ENCODE measurements around the gene VCAN.

VCAN gene

GRCh38 chr5:83469075-83469474, 2.5 kb upstream of the VCAN start:
- DNase-seq = no peak

DNA sequence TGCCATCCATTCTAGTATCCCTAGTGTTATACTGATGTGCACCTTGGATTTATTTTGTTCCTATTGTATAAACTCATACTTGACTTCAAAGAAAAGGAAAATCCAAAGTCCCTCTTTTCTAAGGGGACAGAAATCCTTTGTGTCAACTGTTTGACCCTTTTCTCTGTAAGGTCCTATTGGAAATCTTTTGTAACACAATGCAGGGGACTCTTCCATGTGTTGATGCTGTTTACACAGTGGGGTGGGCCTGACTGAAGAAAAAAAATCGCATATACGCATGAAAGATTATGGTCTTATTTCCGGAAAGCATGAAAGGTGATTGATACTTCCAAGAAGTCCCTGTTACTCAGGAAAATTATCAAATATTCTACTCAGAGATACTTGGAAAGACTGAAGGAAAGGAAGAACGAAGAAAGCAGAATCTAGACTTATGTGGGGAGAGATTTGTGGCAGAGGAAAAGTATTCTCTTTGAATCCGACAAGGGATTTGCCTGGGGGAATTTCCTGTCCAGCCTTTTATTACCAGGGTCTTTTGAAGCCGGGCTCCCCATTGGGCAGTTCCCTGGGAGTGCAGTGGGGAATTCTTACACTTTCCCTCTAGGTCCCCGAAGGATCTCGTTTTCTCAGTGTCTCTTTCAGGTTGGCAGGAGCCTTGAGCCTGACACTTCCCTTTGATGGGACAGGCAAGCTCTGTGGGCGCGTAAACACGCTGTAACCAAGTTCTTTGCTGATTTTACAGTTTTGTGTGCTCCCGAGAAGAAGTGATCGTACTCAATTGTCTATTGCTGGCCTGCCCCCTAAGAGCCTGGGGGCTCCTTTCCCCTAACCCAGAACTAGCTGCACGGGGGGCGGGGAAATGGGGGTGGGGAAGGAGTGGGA, 779 bp upstream of the VCAN start:
- no peak for DNase-seq

GRCh38 chr5:83472213-83472507, 616 bp downstream of the VCAN start:
- no peak for DNase-seq

DNA sequence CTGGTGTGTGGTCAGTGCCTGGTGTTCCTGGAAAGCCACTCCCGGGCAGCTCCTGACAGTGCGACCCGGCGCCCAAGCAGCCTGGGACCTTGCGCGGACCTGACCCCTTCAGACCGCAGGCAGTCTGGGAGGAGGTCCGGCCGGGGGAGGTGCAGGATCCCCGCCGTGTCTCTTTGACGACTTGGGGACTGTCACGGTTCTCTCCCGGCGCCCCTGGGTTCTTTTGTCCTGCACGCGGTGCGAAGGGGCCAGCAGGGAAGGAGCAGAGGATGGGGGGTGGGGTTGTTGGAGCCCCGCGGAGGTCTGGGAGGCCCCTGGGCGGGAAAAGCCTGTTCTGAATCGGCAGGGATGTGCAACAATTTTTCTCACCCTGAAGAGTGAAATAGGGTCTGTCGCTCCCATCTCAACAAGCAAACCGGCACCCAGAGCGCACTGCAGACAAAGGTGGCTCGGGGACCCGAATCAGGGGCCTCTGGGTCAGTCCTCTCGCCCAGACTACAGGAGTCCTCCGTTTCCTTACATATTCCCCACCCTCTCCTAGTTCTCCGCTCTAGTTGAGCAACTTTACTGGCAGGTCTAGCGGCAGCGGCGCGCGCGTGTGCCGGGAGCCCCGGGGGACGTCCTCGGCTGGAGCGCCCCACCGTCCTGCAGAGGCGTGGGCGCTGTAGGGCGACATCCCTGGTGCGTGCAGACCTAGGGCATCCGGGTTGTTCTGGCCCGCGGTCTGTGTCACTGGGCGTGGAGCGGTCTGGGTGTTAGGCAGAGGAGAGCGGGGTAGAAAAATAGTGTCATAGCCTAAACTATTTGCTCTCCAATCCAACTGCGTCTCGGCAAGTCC, 1.2 kb downstream of the VCAN start:
- no peak for DNase-seq

- peak; percentile 57 to 62 for DNase-seq
Observed at GRCh38 chr5:83473346-83474160, 2.0 kb downstream of the VCAN start.

GRCh38 chr5:83474161-83474796, 2.7 kb downstream of the VCAN start:
- DNase-seq = no peak

DNA sequence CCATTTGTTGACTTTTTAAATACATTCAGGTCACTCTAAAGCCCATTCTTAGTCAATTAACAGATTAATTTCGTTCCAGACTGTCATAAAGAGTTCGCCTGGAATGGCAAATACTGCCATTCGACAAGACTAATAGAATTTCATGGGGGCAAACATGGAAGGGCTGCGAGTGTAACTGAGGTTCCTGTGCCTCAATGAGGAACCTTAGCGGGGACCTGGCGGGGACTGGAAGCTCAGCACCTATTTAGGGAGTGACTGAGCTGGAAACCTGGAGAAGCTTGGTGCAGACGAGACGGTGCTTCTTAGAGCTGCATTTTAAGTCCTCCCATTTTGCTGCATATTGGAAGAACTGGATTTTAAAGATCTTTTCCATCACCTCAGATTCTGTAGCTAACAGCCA, 3.4 kb downstream of the VCAN start:
- no peak for DNase-seq

GRCh38 chr5:83475391-83475863, 3.9 kb downstream of the VCAN start:
- no peak for DNase-seq

DNA sequence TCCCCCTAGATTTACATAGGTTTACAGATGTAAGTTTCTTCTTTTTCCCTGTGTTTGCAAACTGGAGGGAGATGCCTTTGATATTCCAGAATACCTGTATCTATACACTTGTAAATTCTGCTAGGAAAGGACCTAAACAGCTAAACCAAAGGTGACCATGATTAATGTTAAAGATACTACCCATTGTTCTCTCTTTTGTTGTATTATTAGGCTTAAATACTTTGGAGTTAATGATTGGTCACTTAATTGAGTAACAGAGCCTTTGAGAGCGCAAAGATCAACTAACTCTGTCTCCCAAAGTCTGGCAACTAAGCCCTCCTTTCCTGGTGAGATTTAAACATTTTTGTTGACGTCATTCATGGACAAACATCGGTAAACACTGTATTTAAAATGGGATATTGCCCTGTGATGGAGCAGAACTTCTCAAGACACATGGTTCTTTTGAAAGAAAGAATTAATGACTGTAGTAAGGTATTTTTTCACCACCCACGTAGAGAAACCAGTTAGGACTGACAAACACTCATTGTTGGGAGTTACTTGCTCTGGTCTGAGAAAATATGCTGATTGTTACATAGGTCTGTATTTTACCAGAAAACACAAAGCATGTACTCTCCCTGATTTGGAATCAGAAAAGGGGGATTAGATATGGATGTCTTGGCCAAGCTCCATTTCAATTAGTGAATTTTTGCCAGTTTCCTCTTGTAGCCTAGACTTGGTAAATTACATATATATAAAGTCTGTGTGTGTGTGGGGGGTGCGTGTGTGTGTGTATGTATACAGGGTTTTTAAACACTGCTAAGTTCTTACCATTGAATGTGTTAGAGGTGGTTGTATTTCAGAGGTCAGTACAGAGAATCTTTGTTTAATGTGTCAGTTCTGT, 4.6 kb downstream of the VCAN start:
- no peak for DNase-seq

DNA sequence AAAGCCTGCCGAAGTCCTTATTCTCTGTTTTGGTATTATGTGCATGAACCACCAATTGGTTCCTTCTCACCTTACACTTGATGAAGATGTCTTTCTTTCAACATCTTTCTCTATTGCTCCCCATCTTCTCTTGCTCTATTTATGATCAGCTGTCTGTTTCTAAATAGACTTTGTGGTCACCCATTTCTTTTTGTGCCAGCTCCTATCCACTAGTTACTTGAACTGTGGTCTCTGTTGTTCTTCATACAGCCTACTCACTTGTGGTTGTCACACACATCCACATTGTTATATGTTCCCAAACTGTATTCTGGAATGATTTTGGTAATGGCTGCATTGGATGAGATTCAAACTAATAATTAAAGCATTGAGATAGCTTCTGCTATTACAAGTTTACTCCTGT, 11.4 kb downstream of the VCAN start:
- DNase-seq = no peak

GRCh38 chr5:83484294-83484693, 12.8 kb downstream of the VCAN start:
- DNase-seq = no peak

DNA sequence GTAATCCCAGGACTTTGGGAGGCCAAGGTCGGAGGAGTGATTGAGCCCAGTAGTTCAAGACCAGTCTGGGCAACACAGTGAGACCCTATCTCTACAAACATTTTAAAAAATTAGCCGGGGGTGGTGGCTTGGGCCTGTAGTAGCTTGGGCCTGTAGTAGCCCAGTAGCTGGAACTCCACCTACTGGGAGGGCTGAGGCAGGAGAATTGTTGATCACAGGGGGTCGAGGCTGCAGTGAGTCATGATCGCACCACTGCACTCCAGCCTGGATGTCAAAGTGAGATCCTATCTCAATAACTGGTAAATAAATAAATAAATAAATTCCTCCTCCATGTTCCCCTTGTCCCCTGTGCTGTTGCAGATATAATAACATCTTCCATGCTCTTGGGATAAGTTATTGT, 14.3 kb downstream of the VCAN start:
- no peak for DNase-seq

GRCh38 chr5:83487155-83487554, 15.6 kb downstream of the VCAN start:
- no peak for DNase-seq

DNA sequence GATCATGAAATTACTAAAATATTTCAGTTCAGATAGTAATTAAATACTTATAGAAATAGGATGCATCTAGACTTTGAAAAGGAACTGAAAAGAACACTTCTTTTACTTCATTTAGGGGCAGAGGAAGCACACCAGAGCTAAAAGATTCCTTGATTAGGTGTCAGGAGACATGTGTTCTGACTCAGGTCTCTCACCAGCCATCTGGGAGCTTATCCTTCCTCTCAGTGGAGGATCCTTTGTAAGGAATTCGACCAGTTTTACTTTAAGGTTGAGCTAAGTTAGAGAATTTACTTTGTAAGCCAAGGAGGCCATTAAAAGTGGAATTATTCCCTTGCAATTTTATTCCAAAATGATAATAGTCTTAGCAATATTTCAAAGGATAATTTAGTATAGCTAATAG, 16.7 kb downstream of the VCAN start:
- DNase-seq = no peak

DNA sequence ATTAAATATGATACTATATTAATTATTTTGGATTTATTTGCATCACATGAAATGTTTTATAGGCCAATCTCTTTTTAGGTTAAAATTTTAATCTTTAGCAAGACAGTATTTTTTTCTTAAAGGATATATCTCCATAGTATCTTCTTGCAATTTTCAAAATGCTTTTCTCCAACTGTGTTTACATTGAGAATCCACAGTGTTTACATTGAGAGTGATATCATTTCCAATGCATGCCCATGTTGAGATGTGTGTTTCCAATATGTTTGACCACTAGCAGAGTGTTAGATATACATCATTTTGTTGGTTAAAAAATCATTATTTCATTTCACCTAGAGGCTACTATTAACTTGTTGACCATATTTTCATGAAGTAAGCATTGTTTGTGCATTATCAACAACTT, 17.3 kb downstream of the VCAN start:
- DNase-seq = no peak

DNA sequence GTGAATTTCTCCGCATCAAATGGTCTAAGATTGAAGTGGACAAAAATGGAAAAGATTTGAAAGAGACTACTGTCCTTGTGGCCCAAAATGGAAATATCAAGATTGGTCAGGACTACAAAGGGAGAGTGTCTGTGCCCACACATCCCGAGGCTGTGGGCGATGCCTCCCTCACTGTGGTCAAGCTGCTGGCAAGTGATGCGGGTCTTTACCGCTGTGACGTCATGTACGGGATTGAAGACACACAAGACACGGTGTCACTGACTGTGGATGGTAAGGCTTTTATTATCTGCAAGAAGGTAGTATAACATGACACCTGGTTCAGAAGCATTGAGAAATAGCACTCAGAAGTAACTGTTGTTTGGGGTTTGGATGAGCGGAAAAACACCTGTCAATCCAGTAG, 18.7 kb downstream of the VCAN start:
- no peak for DNase-seq

DNA sequence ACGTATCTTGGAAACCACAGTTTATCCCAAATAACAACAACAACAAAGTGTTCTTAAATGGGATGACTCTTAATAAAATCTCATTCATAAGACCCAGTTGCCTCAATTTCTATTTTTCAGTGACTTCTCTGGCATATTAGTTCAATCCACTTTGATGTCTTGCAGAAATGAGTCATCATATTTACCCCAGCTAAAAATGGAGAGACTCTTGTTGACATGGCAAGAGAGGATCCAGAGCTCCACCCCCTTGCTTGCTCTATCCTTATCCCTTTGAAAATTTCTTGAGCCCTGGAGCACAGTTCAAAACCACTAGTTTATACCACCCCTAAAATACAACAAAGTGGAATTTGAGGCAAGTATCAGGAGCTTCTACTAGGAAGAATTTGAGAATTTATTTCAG, 20.8 kb downstream of the VCAN start:
- DNase-seq = no peak

- DNase-seq = no peak
Observed at GRCh38 chr5:83493644-83494043, 22.1 kb downstream of the VCAN start.

GRCh38 chr5:83494087-83494620, 22.6 kb downstream of the VCAN start:
- DNase-seq = no peak

DNA sequence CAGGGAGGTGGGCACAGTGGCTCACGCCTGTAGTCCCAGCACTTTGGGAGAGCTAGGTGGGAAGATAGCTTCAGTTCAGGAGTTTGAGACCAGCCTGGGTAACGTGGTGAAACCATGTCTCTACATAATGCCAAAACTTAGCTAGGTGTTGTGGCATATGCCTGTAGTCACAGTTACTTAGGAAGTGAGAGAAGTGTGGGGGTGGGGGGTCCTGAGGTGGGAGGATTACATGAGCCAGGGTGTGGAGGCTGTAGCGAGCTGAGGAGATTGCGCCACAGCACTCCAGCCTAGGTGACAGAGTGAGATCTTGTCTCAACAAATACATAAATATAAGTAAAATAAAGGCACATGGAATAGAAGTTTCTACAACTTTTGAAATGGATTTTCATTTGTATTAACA, 23.1 kb downstream of the VCAN start:
- DNase-seq = no peak

DNA sequence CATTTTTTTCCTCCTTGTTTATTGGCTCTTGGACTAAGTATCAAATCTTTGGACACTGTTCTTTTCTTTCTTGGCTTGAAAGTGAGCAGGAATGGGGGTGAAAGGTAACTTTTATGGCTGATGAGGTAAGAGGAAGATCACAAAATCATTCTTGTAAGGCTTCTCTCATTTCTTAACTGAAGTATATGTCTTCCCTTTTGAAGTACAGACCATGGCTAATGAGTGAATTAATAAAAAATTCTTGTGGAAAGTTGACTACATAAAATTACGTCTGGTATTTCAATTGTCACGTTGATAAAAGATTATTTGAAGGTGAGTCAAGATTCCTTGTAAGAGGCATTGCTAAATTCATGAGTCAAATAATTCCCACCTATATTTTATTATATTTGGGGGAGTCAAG, 25.1 kb downstream of the VCAN start:
- no peak for DNase-seq

- DNase-seq = no peak
Observed at GRCh38 chr5:83498585-83498984, 27.0 kb downstream of the VCAN start.
